Measurements from ENCODE around the gene NDFIP1. TPM values are rescaled to one million over a fixed set of nuclear protein-coding genes. Genes with fewer than 3 reads are reported as not detected.

Gene NDFIP1
- total RNA-seq, 4 donors from 2014 or later: 37.1 to 63.5 (median 42.5) TPM

DNA sequence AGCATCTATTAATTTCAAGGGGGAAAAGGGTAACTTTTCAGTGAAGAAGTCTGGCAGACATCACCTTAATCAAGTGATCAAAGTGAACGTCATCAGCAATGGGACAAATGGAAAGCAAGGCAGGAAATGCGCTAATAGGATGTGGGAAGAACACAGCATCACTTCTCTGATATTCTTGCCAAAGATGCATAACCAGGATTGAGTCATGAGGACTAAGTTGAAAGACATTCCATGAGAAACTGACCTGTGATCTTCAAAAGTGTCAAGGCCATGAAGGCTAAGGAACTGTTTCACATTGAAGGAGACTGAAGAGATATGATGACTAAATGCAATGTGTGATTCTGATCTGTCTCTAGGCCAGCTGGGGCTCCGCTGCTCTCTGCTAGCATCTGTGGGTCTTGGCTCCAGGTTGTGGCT is 92.9 kb downstream of the NDFIP1 start:
- Histone ChIP-seq H3K4me1 (no peaks in the 10 kb centered on the region), H3K36me3 (no peaks in the 10 kb centered on the region), H3K9me3 (no peaks in the 10 kb centered on the region), H3K27ac (no peak overlapping the region), H3K27me3 (no peaks in the 10 kb centered on the region), H3K4me3 (no peak overlapping the region)
- in situ Hi-C loops (cut with MboI; ENCODE audit: low sequenced_read_pairs in 4 of 4) (no loop called here), intact Hi-C loops (cut with DNase I; ENCODE audit: low total_unique reads) (no loop called here)
- no peak for ATAC-seq
- DNase-seq: no peak
- TF ChIP-seq, protein P1, sequence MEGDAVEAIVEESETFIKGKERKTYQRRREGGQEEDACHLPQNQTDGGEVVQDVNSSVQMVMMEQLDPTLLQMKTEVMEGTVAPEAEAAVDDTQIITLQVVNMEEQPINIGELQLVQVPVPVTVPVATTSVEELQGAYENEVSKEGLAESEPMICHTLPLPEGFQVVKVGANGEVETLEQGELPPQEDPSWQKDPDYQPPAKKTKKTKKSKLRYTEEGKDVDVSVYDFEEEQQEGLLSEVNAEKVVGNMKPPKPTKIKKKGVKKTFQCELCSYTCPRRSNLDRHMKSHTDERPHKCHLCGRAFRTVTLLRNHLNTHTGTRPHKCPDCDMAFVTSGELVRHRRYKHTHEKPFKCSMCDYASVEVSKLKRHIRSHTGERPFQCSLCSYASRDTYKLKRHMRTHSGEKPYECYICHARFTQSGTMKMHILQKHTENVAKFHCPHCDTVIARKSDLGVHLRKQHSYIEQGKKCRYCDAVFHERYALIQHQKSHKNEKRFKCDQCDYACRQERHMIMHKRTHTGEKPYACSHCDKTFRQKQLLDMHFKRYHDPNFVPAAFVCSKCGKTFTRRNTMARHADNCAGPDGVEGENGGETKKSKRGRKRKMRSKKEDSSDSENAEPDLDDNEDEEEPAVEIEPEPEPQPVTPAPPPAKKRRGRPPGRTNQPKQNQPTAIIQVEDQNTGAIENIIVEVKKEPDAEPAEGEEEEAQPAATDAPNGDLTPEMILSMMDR (IDR thresholded peaks at IDR 0.05 in 4 of 5, conservative IDR thresholded peaks at IDR 0.05 in 1 of 5): no peak
- no peak for TF ChIP-seq POLR2A (IDR thresholded peaks at IDR 0.05)

DNA sequence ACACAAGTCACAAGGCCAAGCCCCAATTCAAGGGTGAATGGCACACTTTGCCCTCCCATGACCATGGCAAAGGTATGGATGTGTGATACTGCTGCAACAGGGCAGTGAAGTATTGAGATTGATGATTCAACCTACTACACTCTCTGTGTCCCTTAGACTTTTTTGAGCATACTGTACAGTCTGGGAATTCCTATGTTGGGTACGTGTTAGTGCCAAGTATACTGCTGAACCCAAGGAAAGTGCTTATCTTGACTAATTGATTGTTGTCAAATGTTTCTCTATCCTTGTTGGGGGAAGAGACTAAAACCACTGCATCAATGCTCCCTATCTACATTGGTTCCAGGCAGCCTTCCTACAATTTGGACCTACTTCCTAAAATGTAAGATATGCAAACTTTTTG is 93.7 kb downstream of the NDFIP1 start:
- Histone ChIP-seq H3K4me1 (no peaks in the 10 kb centered on the region), H3K9me3 (no peaks in the 10 kb centered on the region), H3K36me3 (no peaks in the 10 kb centered on the region), H3K27ac (no peak overlapping the region), H3K4me3 (no peak overlapping the region), H3K27me3 (no peaks in the 10 kb centered on the region)
- ATAC-seq (no peak), DNase-seq (no peak)
- in situ Hi-C loops (cut with MboI; ENCODE audit: low sequenced_read_pairs in 4 of 4) (no loop called here), intact Hi-C loops (cut with DNase I; ENCODE audit: low total_unique reads) (no loop called here)
- TF ChIP-seq, protein P1 (IDR thresholded peaks at IDR 0.05 in 4 of 5, conservative IDR thresholded peaks at IDR 0.05 in 1 of 5): no peak
- TF ChIP-seq POLR2A (IDR thresholded peaks at IDR 0.05): no peak

Other genes with a start within 250 kb of the NDFIP1 start
- gene PCDH1, start 230.4 kb upstream of the NDFIP1 start, total RNA-seq: 10 to 100 TPM; 15.9 to 20.8 (median 18.1) TPM
- 10 to 100 TPM; 31.3 to 91.6 (median 52.4) TPM for gene DELE1, start 184.9 kb upstream of the NDFIP1 start, total RNA-seq
- 10 to 100 TPM in 1 of 4 donors, 1 to 10 TPM in 3; 2.1 to 13.6 (median 3.6) TPM for gene PCDH12, start 150.6 kb upstream of the NDFIP1 start, total RNA-seq
- gene RNF14, start 139.7 kb upstream of the NDFIP1 start, total RNA-seq: 100 to 1,000 TPM in 1 of 4 donors, 10 to 100 TPM in 3; 71.4 to 107 (median 84.5) TPM
- gene GNPDA1, start 95.8 kb upstream of the NDFIP1 start, total RNA-seq: 10 to 100 TPM; 22.3 to 50.0 (median 47.3) TPM
- 1 to 10 TPM; 4.3 to 6.9 (median 5.9) TPM for gene SPRY4, start 216.2 kb downstream of the NDFIP1 start, total RNA-seq